ENCODE results near the gene SNRPE. TPM values are rescaled to one million over a fixed set of nuclear protein-coding genes. Genes with fewer than 3 reads are reported as not detected.

Gene SNRPE
- total RNA-seq, 2 experiments from 2014 or later = 396 to 457 TPM

DNA sequence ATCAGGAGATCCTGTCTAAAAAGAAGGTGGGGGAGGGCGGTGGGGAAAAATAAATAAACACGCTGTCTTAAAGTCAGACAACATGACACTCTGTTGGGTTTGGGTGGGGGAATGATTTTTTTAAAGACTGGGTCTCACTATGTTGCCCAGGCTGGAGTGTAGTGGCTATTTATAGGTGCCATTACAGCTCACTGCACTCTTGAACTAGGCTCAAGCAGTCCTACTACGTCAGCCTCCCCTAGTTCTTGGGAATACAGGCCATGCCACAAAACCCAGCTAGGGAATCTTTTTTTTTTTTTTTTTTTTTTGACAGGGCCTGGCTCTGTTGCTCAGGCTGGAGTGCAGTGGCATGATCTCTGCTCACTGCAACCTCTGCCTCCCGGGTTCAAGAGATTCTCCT, 2.4 kb upstream of the SNRPE start:
- H3K27me3 Mint-ChIP-seq = no peaks in the 10 kb centered on the region
- no peak overlapping the region for H3K4me3 Mint-ChIP-seq
- H3K9me3 Mint-ChIP-seq = no peaks in the 10 kb centered on the region
- no peak overlapping the region for H3K27ac Mint-ChIP-seq
- peaks cover 19% of the 10 kb centered on the region for H3K36me3 Mint-ChIP-seq
- DNase-seq = no peak
- peaks cover 8% of the 10 kb centered on the region for H3K4me1 Mint-ChIP-seq

DNA sequence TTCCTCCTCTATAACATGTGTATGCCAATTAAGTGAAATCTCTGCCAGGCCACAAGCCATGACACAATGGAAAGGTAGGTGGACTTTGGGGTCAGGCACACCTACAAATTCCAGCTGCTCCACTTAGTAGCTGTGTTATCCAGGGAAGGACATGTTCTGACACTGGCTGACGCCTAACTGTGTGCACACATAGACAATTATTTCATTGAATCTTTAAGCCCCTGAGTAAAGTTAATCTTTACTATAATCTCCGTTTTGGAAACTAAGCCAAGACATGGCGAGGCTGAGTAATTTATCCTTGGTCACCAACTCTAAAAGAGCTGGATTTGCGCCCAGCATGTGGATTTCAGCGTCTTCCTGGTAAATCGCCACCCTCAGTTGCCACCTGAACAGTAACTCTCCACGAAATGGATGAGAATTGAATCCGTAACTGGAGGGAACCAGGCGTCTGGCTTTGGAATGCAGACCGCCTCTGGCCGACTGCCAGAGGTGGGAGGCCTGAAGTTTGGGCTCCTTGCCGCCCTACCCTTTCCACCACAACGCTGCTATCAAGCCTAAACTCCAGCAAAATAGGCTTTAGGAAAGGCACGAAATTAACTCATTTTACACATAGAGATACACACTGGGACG, 888 bp upstream of the SNRPE start:
- Mint-ChIP-seq H3K27ac (peak overlapping the region; percentile 99), H3K4me1 (peaks cover 12% of the 10 kb centered on the region), H3K9me3 (no peaks in the 10 kb centered on the region), H3K27me3 (no peaks in the 10 kb centered on the region), H3K4me3 (peak overlapping the region; percentile 100), H3K36me3 (peaks cover 27% of the 10 kb centered on the region)
- no peak for DNase-seq

DNA sequence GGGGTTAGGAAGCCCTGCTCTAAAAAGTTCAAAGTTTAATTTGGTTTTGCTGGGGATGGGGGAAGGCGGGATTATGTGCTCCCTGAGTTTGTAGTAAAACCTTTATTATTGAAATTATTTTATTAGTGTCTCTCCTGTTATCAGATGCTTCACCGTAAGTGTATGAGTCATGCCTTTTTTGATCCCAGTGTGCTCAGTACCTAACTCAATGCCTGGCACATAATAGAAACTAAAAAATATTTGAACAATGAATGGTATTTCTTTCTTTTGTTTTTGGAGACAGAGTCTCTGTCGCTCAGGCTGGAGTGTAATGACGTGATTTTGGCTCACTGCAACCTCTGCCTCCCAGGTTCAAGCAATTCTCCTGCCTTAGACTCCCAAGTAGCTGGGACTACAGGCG, 6.4 kb downstream of the SNRPE start:
- Mint-ChIP-seq H3K4me1 (peaks cover 15% of the 10 kb centered on the region), H3K4me3 (no peak overlapping the region), H3K9me3 (no peaks in the 10 kb centered on the region), H3K36me3 (peaks cover 30% of the 10 kb centered on the region), H3K27me3 (no peaks in the 10 kb centered on the region), H3K27ac (no peak overlapping the region)
- DNase-seq = no peak

DNA sequence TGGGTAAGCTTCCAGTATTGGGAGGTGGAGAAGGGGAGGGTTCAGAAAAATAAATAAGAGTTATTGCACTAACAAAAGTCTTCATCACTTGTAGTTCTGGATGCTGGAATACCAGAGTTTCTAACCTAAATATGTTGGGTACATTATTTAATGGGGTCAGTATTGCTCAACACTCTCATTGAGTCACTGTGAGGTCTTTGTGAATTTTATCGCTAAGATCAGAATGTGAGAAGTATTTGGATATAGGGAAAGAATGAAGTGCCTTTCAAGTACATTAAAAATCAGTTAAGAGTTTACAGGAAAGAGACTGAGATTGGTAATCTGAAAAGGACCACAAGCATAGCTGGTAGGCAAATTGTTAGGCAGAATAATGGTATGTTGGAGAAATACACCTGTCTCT, 8.8 kb downstream of the SNRPE start:
- H3K4me3 Mint-ChIP-seq = no peak overlapping the region
- H3K9me3 Mint-ChIP-seq = no peaks in the 10 kb centered on the region
- H3K27ac Mint-ChIP-seq = no peak overlapping the region
- no peaks in the 10 kb centered on the region for H3K27me3 Mint-ChIP-seq
- H3K36me3 Mint-ChIP-seq = peaks cover 23% of the 10 kb centered on the region
- peaks cover 9% of the 10 kb centered on the region for H3K4me1 Mint-ChIP-seq
- DNase-seq = no peak

DNA sequence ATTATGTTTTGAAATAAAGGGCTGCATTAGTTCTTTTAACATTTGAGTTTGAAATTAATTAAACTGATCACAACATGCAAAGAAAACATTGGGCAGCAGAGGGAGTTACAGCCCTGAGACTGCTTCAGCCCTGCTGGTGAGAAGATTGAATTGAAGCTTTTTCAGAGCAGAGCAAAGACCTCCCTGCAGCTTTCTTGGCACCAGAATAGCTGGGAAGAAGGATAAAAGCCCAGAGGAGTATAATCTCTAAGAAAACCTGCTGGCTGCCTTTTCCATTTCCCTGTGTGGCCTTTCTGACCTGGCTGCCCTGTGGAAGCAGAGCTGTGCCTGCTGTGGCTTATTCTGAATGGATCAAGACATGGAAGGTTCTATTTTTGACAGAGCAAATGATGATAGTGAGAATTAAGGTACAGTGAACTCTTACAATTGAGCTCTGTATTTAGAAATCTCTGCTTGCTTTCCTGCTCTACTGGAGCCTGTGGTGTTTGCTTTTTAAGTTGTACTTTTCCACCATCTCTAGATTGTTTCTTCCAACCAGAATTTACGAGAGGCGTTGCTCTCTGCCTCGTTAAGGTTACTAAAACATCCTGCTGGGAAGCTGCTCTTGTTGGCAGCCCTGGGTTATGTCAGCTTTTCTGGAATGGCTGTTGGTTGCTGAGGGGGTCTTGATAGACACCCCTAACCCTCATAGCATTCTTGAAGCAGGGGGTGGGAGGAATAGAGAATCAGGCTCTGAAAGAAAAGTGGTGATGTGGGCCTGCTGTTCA, 9.9 kb downstream of the SNRPE start:
- no peak overlapping the region for H3K4me3 Mint-ChIP-seq
- peaks cover 8% of the 10 kb centered on the region for H3K4me1 Mint-ChIP-seq
- DNase-seq = peak; percentile 14
- peaks cover 19% of the 10 kb centered on the region for H3K36me3 Mint-ChIP-seq
- no peaks in the 10 kb centered on the region for H3K9me3 Mint-ChIP-seq
- H3K27ac Mint-ChIP-seq = peak overlapping the region; percentile 28
- H3K27me3 Mint-ChIP-seq = no peaks in the 10 kb centered on the region

DNA sequence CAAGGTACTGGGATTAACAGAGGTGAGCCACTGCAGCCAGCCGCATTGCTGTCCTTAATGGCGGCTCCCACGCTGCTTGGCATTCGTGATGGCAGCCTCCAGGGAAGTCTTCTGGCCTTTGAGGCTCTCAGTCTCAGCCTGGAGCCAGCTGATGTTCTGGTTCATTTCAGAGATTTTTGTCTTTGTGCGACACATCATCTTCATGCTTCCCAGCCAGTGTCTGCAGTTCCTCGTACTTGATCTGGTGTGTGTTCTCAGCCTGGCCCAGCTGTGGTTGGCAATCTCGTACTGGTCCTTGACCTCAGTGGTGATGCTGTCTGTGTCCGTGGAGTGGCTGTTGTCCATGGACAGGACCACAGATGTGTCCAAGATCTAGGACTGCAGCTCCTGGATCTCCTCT, 11.7 kb downstream of the SNRPE start:
- no peak overlapping the region for H3K27ac Mint-ChIP-seq
- H3K4me3 Mint-ChIP-seq = no peak overlapping the region
- no peak for DNase-seq
- H3K36me3 Mint-ChIP-seq = peaks cover 15% of the 10 kb centered on the region
- H3K4me1 Mint-ChIP-seq = peaks cover 8% of the 10 kb centered on the region
- H3K9me3 Mint-ChIP-seq = no peaks in the 10 kb centered on the region
- H3K27me3 Mint-ChIP-seq = no peaks in the 10 kb centered on the region

DNA sequence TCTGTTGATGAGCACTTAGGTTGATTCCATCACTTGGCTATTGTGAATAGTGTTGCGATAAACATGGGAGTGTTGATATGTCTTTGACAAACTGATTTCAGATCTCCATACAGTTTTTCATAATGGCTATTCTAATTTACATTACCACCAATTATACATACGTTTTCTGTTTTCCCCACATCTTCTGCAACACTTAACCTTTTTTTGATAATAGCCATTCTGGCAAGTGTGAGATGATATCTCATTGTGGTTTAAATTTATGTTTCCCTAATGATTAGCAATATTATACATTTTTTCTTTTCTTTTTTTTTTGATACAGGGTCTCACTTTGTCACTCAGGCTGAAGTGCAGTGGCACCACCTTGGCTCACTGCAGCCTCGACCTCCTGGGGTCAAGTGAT, 17.0 kb downstream of the SNRPE start:
- Mint-ChIP-seq H3K4me3 (no peak overlapping the region), H3K36me3 (peaks cover 13% of the 10 kb centered on the region), H3K9me3 (no peaks in the 10 kb centered on the region), H3K27me3 (no peaks in the 10 kb centered on the region), H3K4me1 (no peaks in the 10 kb centered on the region), H3K27ac (no peak overlapping the region)
- DNase-seq = no peak

DNA sequence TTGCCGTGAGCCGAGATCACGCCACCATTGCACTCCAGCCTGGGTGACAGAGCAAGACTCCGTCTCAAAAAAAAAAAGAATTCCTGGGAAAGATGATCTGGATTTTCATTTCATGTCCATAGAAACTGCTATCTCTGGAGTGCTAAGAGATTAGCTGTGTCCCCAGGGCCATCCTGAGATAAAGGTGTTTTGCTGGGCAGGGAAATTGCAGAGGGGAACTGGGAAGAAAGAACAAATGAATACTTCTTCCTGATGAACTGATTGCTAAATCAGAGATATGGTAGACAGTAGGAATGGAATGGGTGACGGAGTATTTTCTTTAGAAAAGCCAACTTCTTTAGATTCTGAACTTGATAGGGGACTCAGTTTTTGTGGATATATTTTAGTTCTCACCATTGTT, 19.2 kb downstream of the SNRPE start:
- Mint-ChIP-seq H3K27me3 (no peaks in the 10 kb centered on the region), H3K27ac (peak overlapping the region; percentile 12), H3K9me3 (no peaks in the 10 kb centered on the region), H3K36me3 (peaks cover 9% of the 10 kb centered on the region), H3K4me3 (no peak overlapping the region), H3K4me1 (no peaks in the 10 kb centered on the region)
- no peak for DNase-seq

DNA sequence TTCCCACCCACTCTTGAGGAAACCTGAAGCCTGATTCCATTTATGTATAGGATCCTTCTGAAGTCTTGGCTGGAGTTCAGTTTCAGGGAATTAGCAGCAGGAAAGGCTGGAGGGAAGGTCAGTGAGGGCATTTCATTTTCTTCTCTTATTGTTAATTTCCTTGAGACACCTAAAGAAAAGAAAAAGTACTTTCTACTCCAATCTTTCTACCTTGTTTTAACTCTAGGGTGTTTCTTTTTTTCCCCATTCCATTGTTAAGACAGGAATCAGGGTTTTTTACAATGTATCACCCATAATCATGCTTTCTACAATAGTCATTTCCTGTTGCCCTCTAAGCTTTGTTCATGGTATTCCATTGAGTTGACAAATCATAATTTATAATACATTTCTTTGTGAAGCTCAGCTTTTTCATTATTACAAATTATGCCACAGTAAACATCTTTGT, 27.4 kb downstream of the SNRPE start:
- H3K27me3 Mint-ChIP-seq = no peaks in the 10 kb centered on the region
- DNase-seq = no peak
- no peaks in the 10 kb centered on the region for H3K4me1 Mint-ChIP-seq
- peaks cover 5% of the 10 kb centered on the region for H3K9me3 Mint-ChIP-seq
- no peak overlapping the region for H3K27ac Mint-ChIP-seq
- H3K4me3 Mint-ChIP-seq = no peak overlapping the region
- peaks cover 25% of the 10 kb centered on the region for H3K36me3 Mint-ChIP-seq

DNA sequence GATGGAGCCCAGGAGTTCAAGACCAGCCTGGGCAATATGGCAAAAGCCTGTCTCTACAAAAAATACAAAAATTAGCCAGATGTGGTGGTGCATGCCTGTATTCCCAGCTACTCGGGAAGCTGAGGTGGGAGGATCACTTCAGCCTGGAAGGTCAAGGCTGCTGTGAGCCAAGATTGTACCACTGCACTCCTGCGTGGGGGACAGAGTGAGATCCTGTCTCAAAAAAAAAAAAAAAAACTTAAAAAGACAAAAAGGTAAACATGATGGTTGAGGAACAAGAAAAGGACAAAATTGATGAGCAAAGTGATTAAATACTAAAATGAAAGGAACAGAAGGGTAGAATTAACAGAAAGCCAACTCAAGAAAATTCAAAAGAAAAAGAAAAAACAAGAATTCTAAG, 30.6 kb downstream of the SNRPE start:
- Mint-ChIP-seq H3K36me3 (peaks cover 23% of the 10 kb centered on the region), H3K27me3 (no peaks in the 10 kb centered on the region), H3K9me3 (peaks cover 12% of the 10 kb centered on the region), H3K4me3 (no peak overlapping the region), H3K27ac (no peak overlapping the region), H3K4me1 (no peaks in the 10 kb centered on the region)
- DNase-seq = no peak

DNA sequence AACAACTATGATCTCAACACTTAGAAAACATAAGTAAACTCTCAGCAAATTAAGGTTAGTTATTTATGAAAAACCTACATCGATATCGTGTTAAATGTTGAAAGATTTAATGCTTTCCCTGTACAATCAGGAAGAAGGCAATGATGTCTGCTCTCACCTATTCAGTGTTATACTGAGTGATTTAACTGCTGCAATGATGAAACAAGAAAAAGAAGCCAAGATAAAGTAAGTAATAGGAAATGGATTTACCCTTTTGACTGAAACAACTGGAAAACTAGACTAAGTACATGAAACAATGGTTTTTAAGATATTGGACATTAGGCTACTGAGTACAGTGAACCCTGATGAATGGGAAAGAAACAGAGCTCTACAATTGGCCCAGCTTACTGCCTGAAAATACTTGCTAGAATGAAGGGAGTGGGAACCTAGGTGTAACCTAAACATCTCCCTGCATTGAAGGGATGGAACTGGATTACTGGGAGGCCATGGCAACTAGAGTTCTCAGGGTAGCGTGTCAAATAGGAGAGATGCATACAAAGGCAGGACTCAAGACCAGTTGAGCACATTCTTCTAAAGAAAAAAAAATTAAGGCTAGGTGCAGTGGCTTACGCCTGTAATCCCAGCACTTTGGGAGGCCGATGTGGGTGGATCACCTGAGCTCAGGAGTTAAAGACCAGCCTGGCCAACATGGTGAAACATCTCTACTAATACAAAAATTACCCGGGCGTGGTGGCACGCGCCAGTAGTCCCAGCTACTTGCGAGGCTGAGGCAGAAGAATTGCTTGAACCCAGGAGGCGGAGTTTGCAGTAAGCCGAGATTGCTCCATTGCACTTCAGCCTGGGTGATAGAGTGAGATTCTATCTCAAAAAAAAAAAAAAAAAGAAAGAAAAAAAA, 37.3 kb downstream of the SNRPE start:
- Mint-ChIP-seq H3K4me3 (no peak overlapping the region), H3K27me3 (no peaks in the 10 kb centered on the region), H3K4me1 (no peaks in the 10 kb centered on the region), H3K36me3 (peaks cover 4% of the 10 kb centered on the region), H3K27ac (no peak overlapping the region), H3K9me3 (peaks cover 8% of the 10 kb centered on the region)
- no peak for DNase-seq

DNA sequence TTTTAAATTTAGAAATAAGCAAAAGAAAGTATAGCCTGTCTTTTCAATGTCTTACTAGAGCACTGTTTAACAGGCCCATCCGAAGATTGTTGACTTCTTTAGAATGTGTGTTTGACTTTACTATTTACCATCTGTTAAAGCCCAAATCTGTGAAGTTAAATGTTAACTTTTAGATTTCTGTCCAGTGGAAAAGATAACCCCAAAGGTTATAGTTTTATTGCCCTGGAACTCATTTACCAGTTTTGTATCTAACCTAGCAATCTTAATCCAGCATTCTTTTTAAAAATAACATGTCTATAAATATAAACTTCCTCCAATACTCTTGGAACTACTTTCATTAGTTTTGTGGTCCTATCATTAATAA, 37.9 kb downstream of the SNRPE start:
- Mint-ChIP-seq H3K36me3 (peaks cover 3% of the 10 kb centered on the region), H3K4me3 (no peak overlapping the region), H3K27ac (no peak overlapping the region), H3K27me3 (no peaks in the 10 kb centered on the region), H3K4me1 (no peaks in the 10 kb centered on the region), H3K9me3 (peaks cover 6% of the 10 kb centered on the region)
- no peak for DNase-seq

DNA sequence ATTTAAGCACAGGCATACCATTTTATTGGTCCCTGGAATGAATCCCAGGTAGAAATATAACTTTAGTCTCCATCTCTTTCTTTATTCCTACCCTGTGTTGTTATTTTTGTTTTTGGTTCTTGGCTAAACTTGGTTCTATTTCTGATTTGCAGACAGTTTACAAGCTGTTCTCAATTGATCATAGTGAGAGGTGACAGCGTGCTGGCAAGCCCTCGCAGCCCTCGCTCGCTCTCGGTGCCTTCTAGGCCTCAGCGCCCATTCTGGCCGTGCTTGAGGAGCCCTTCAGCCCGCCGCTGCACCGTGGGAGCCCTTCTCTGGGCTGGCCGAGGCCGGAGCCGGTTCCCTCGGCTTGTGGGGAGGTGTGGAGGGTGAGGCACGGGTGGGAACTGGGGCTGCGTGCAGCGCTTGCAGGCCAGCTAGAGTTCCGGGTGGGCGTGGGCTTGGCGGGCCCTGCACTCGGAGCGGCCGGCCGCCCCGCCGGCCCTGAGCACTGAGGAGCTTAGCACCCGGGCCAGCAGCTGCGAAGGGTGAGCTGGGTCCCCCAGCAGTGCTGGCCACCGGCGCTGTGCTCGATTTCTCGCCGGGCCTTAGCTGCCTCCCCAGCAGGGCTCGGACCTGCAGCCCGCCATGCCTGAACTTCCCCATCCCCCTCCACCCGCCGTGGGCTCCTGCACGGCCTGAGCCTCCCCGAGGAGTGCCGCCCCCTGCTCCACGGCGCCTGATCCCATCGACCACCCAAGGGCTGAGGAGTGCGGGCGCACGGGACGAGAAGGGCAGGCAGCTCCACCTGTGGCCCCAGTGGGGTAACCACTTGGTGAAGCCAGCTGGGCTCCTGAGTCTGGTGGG, 38.7 kb downstream of the SNRPE start:
- Mint-ChIP-seq H3K27me3 (no peaks in the 10 kb centered on the region), H3K4me1 (no peaks in the 10 kb centered on the region), H3K4me3 (no peak overlapping the region), H3K27ac (no peak overlapping the region), H3K36me3 (no peaks in the 10 kb centered on the region), H3K9me3 (peaks cover 2% of the 10 kb centered on the region)
- DNase-seq = no peak

DNA sequence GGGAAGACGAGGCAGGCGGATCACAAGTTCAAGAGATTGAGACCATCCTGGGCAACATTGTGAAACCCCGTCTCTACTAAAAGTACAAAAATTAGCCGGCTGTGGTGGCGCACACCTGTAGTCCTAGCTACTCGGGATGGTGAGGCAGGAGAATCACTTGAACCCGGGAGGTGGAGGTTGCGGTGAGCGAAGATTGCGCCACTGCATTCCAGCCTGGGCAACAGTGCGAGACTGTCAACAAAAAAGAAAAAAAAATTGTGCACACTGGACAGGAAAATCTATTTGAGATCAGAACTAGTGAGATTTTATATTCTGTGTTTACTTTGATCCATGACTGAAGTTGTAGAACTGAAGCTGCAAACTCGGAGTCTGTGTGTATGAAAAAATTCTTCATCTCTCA, 40.2 kb downstream of the SNRPE start:
- Mint-ChIP-seq H3K27ac (no peak overlapping the region), H3K4me1 (no peaks in the 10 kb centered on the region), H3K4me3 (no peak overlapping the region), H3K36me3 (no peaks in the 10 kb centered on the region), H3K27me3 (no peaks in the 10 kb centered on the region), H3K9me3 (peaks cover 2% of the 10 kb centered on the region)
- no peak for DNase-seq

DNA sequence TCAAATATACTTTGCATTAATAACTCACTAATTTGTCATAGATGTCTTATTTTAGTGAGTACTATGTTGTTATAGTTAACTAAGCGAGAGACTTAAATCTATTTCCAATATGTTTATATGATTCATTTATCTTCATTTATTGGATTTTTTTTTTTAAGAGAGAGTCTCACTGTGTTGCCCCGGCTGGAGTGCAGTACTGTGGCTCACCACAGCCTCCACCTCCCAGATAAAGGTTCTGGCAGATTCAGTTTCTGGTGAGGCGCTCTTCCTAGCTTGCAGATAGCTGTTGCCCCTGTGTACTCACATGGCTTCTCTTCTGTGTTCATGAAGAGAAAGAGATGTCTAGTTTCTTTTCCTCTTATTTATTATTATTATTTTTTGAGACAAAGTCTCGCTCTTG, 43.9 kb downstream of the SNRPE start:
- no peak overlapping the region for H3K4me3 Mint-ChIP-seq
- peaks cover 2% of the 10 kb centered on the region for H3K9me3 Mint-ChIP-seq
- H3K36me3 Mint-ChIP-seq = no peaks in the 10 kb centered on the region
- no peak for DNase-seq
- H3K27ac Mint-ChIP-seq = no peak overlapping the region
- no peaks in the 10 kb centered on the region for H3K4me1 Mint-ChIP-seq
- H3K27me3 Mint-ChIP-seq = no peaks in the 10 kb centered on the region

All from activated naive CD8-positive, alpha-beta T cell treated with anti-CD3 and anti-CD28 coated beads for 36 hours (primary cell).